ENCODE data around the gene OR10A3.

The OR10A3 gene

DNA sequence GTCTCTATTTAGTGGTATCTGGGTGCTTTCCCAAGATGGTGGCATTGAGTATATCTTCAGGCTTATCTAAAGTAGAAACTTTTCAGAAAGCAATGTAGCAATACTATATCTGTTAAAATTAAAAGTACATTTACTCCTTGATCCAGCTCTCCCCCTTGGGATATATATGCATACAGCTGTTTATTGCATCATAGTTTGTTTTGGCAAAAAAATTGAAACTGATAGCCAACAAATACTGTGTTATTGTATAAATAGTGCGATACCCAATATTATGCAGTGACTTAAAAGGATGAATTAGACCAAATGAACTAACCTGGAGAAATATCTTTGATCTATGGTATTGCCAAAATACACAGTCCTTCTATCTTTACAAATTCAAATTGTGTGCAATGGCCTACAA lies 8.4 kb upstream of the OR10A3 start:
- no peak for DNase-seq

GRCh38 chr11:7944123-7944522 lies 2.6 kb upstream of the OR10A3 start:
- in situ Hi-C loops (cut with MboI; ENCODE audit: low pct_unique_long_range_greater_than_20kb, low sequenced_read_pairs): no loop called here
- no peak for DNase-seq

More for the DNA sequence above, 8.4 kb upstream of the OR10A3 start:
- in situ Hi-C loops (cut with MboI; ENCODE audit: low pct_unique_long_range_greater_than_20kb, low sequenced_read_pairs): no loop called here

DNA sequence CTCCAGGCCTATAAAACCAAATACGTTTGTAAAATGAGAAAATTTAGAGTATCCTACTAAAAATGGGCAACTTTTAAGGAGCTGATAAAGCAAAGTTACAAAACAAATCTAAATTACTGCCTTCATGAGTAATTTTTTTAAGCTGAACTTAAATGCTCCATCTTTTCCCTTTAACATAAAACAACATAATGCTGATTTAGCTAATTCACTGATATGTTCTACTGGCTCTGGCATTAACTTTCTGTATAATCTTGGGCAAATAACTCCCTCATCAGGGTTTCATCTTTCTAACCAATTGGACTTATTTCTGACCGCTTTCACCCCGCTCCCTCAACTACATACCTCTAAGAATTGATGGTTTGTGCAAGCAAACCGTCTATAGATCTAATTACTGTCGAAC lies 362 bp downstream of the OR10A3 start:
- DNase-seq: no peak
- in situ Hi-C loops (cut with MboI; ENCODE audit: low pct_unique_long_range_greater_than_20kb, low sequenced_read_pairs): no loop called here

- DNase-seq: no peak
- in situ Hi-C loops (cut with MboI; ENCODE audit: low pct_unique_long_range_greater_than_20kb, low sequenced_read_pairs): no loop called here
Measured at GRCh38 chr11:7936615-7937014, 4.9 kb downstream of the OR10A3 start.

GRCh38 chr11:7931168-7931567 lies 10.3 kb downstream of the OR10A3 start, which contains the start of gene OR10A6:
Gene OR10A6 (minus strand): TSS chr11:7931268. CDS start chr11:7928662, 2,606 bp downstream.
- in situ Hi-C loops (cut with MboI; ENCODE audit: low pct_unique_long_range_greater_than_20kb, low sequenced_read_pairs): no loop called here
- no peak for DNase-seq

- DNase-seq: no peak
- in situ Hi-C loops (cut with MboI; ENCODE audit: low pct_unique_long_range_greater_than_20kb, low sequenced_read_pairs): no loop called here
Measured at GRCh38 chr11:7927635-7928034, 13.9 kb downstream of the OR10A3 start.

GRCh38 chr11:7924536-7924935 lies 17.0 kb downstream of the OR10A3 start:
- DNase-seq: no peak
- in situ Hi-C loops (cut with MboI; ENCODE audit: low pct_unique_long_range_greater_than_20kb, low sequenced_read_pairs): no loop called here

GRCh38 chr11:7918141-7918540 lies 23.4 kb downstream of the OR10A3 start:
- in situ Hi-C loops (cut with MboI; ENCODE audit: low pct_unique_long_range_greater_than_20kb, low sequenced_read_pairs): no loop called here
- no peak for DNase-seq

GRCh38 chr11:7911011-7911410 lies 30.5 kb downstream of the OR10A3 start:
- in situ Hi-C loops (cut with MboI; ENCODE audit: low pct_unique_long_range_greater_than_20kb, low sequenced_read_pairs): no loop called here
- no peak for DNase-seq

GRCh38 chr11:7910286-7910788 lies 31.2 kb downstream of the OR10A3 start:
- in situ Hi-C loops (cut with MboI; ENCODE audit: low pct_unique_long_range_greater_than_20kb, low sequenced_read_pairs): no loop called here
- DNase-seq: no peak

GRCh38 chr11:7909585-7910285 lies 31.8 kb downstream of the OR10A3 start:
- in situ Hi-C loops (cut with MboI; ENCODE audit: low pct_unique_long_range_greater_than_20kb, low sequenced_read_pairs): no loop called here
- DNase-seq: no peak

DNA sequence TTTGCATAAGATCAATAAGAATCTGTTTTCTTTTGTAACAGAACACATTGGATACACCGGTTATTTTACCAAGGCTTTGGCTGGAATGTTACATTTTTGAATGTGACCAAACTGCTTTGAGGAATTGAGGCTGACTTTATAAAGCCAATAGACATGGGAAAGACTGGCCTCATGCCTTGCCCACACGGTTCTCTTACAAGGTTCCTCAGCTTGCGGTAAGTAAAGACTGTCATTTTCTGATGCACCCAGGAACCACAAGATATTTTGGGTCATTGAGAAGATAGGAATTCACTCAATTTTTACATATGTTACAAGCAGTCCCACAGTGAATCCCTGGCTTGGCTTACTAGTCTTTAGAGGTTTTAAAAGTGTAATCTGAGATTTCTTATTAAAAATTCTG lies 34.4 kb downstream of the OR10A3 start:
- in situ Hi-C loops (cut with MboI; ENCODE audit: low pct_unique_long_range_greater_than_20kb, low sequenced_read_pairs): no loop called here
- no peak for DNase-seq

DNA sequence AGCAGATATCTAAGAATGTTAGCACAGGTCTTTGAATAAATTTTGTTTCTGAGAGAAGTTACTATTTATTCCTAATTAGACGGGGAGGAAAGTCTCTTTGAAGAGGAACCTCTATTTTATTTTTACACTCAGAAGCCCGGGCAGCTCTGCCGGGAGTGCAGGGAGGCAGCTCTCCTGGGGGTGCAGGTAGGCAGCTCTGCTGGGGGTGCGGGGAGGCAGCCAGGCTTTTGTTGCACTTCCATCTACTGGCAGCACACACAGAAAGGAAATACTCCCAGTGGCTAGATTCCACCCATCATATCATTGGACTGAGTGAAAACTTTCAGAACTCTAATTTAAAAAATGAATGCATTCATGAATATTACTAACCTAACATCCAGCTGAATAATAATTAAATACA lies 35.0 kb downstream of the OR10A3 start:
- no peak for DNase-seq
- in situ Hi-C loops (cut with MboI; ENCODE audit: low pct_unique_long_range_greater_than_20kb, low sequenced_read_pairs): no loop called here

DNA sequence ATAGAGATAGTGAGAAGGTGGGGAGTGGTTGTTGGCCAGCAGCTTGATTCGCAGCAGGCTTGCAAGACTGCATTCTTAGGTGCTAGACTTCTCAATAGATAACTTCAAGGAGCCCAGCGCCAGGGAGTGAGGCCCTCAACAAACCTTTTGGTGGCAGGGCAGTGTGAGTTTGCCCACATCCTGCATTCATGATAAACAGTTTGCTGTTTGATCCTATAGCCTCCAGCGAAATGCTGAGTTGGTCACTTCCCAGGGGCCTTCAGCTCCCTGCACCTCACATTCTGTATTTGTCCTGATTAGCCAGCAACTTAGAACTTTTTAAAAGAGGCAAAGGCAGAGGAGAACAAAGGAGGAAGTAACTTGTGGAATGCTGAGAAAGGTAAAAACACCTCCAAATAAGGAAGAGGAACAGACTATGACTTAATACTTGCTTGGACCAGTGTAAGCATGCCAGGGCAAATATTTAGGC lies 35.5 kb downstream of the OR10A3 start:
- no peak for DNase-seq
- in situ Hi-C loops (cut with MboI; ENCODE audit: low pct_unique_long_range_greater_than_20kb, low sequenced_read_pairs): no loop called here

- in situ Hi-C loops (cut with MboI; ENCODE audit: low pct_unique_long_range_greater_than_20kb, low sequenced_read_pairs): no loop called here
- DNase-seq: no peak
Measured at GRCh38 chr11:7905549-7905948, 36.0 kb downstream of the OR10A3 start.

- DNase-seq: no peak
- in situ Hi-C loops (cut with MboI; ENCODE audit: low pct_unique_long_range_greater_than_20kb, low sequenced_read_pairs): no loop called here
Measured at GRCh38 chr11:7904917-7905316, 36.6 kb downstream of the OR10A3 start.

DNA sequence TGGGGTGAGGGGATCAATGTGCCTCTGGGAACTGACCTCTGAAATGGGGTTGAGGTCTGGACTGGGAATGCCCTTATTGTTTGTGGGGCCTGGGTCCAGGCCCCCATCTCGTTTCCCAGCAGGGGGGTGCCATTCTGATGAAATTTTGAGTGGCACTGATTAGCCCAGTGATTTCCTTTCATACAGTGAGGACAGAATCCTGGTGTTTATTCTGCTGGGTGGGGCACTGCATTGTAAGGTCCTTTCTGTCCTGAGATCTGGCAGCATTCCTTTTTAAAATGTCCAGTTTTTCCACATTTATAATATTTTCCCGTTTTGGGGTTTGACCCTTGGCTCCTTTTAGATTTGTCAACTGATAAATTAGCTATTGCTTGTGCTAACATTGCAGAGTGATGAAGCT lies 37.6 kb downstream of the OR10A3 start:
- no peak for DNase-seq
- in situ Hi-C loops (cut with MboI; ENCODE audit: low pct_unique_long_range_greater_than_20kb, low sequenced_read_pairs): no loop called here

DNA sequence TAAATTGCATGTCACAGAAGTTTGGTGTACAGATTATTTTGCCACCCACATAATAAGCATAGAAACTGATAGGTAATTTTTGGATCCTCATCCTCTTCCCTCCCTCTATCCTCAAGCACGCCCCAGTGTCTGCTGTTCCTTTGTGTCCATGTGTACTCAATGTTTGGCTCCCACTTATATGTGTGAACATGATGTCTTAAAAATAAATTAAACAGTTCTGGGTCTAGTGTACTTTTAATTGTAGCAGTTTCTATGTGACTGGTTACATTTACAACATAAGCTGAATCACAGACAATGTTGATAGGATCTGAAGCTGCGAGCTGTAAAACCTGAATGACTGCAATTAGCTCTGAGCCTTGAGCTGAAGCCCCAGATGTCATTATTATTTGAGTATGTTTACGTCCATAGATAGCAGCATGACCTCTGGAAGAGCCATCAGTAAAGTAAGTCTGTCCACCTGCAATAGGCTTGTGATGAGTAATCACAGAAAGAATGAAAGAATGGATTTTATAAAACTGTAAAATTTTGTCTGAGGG lies 40.1 kb downstream of the OR10A3 start:
- in situ Hi-C loops (cut with MboI; ENCODE audit: low pct_unique_long_range_greater_than_20kb, low sequenced_read_pairs): no loop called here
- no peak for DNase-seq

GRCh38 chr11:7900686-7901085 lies 40.8 kb downstream of the OR10A3 start:
- DNase-seq: no peak
- in situ Hi-C loops (cut with MboI; ENCODE audit: low pct_unique_long_range_greater_than_20kb, low sequenced_read_pairs): no loop called here

DNA sequence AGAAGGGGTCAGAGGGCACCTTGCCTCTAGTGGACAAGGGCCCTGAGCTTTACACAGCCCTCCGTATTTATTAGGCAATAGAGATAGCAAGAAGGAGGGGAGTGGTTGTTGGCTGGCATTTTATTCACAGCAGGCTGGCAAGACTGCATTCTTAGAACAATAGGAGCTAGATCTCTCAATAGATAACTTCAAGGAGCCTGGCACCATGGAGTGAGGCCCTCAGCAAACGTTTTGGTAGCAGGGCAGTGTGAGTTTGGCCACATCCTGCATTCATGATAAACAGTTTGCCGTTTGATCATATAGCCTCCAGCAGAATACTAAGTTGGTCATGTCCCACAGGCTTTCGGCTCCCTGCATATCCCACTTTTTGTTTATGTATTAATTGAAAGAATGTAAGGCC lies 42.1 kb downstream of the OR10A3 start:
- DNase-seq: no peak
- in situ Hi-C loops (cut with MboI; ENCODE audit: low pct_unique_long_range_greater_than_20kb, low sequenced_read_pairs): no loop called here

Data from KBM-7 (cell line).